Immature natural killer cell (primary cell): ENCODE results near the gene TP63. TPM values are rescaled to one million over a fixed set of nuclear protein-coding genes. Genes with fewer than 3 reads are reported as not detected.
"Not testable (repeated sequence)": the region's sequence is repeated elsewhere in the genome, so short reads cannot be mapped to it uniquely, and the experiment has no call there.

Experiments
- DNase-seq, 3 donors: peaks; one replicate each; pipeline ENCODE4 v3.0.0; 2022; ENCODE audit warnings: mixed read lengths in 1 of 3
- H3K27ac Mint-ChIP-seq, 6 donors: one replicate each; pipeline ENCODE4 v1.8.0; 2020; ENCODE audit warnings: mixed read lengths in 6 of 6, mild to moderate bottlenecking in 5 of 6, inconsistent platforms in 4 of 6, moderate library complexity in 3 of 6
- H3K27me3 Mint-ChIP-seq, 3 donors: one replicate each; pipeline ENCODE4 v1.8.0; 2020 to 2021; ENCODE audit warnings: low read depth in 3 of 3, mild to moderate bottlenecking in 3 of 3, mixed read lengths in 3 of 3, moderate library complexity in 3 of 3, inconsistent platforms in 1 of 3
- H3K36me3 Mint-ChIP-seq, 3 donors: one replicate each; pipeline ENCODE4 v1.8.0; 2020; ENCODE audit warnings: mixed read lengths in 3 of 3, inconsistent platforms in 2 of 3, mild to moderate bottlenecking in 2 of 3
- H3K4me1 Mint-ChIP-seq, 2 donors: one replicate each; pipeline ENCODE4 v1.8.0; 2020; ENCODE audit warnings: inconsistent platforms in 2 of 2, mild to moderate bottlenecking in 2 of 2, mixed read lengths in 2 of 2, moderate library complexity in 1 of 2
- H3K4me3 Mint-ChIP-seq, 5 donors: one replicate each; pipeline ENCODE4 v1.8.0; 2020; ENCODE audit warnings: mild to moderate bottlenecking in 5 of 5, mixed read lengths in 5 of 5, inconsistent platforms in 3 of 5, moderate library complexity in 3 of 5
- H3K9me3 Mint-ChIP-seq, 6 donors: one replicate each; pipeline ENCODE4 v1.8.0; 2020; ENCODE audit warnings: mild to moderate bottlenecking in 6 of 6, mixed read lengths in 6 of 6, inconsistent platforms in 4 of 6, moderate library complexity in 3 of 6
- polyA plus RNA-seq, 3 donors: library from polyadenylated mRNA; unstranded; fragments of 300-500 nt; fragmentation: Illumina TruSeq; gene quantifications; one replicate each; pipeline ENCODE4 v1.2.3, GENCODE V29; 2021

Gene TP63
- not detected for polyA plus RNA-seq

- H3K9me3 Mint-ChIP-seq = peaks cover 0 to 3% (median 0%) of the 10 kb centered on the region in 6 donors
- H3K36me3 Mint-ChIP-seq = no peaks in the 10 kb centered on the region
- H3K4me1 Mint-ChIP-seq = peaks cover 0 to 9% of the 10 kb centered on the region in 2 donors
- peaks cover 0 to 3% (median 0%) of the 10 kb centered on the region in 3 donors for H3K27me3 Mint-ChIP-seq
- H3K27ac Mint-ChIP-seq = no peak within 1 kb of the TSS
- peak within 1 kb of the TSS in 1 of 5 donors; percentile 36 for H3K4me3 Mint-ChIP-seq
- no peak for DNase-seq
These were observed at the start of gene TP63 for GRCh38 chr3:189631373-189631408. TP63 (plus strand) TSS chr3:189631389; CDS start chr3:189631516, 127 bp downstream.

GRCh38 chr3:189582179-189582578 lies 49.0 kb upstream of the TP63 start:
- Mint-ChIP-seq H3K36me3 (no peaks in the 10 kb centered on the region), H3K27me3 (peaks cover 0 to 2% (median 2%) of the 10 kb centered on the region in 3 donors), H3K9me3 (peaks cover 0 to 7% (median 3%) of the 10 kb centered on the region in 6 donors), H3K27ac (no peak overlapping the region), H3K4me1 (no peaks in the 10 kb centered on the region), H3K4me3 (no peak overlapping the region)
- DNase-seq = no peak

- Mint-ChIP-seq H3K9me3 (peaks cover 0 to 10% (median 3%) of the 10 kb centered on the region in 6 donors), H3K36me3 (no peaks in the 10 kb centered on the region), H3K27me3 (peaks cover 0 to 7% (median 0%) of the 10 kb centered on the region in 3 donors), H3K4me1 (no peaks in the 10 kb centered on the region), H3K4me3 (no peak overlapping the region), H3K27ac (no peak overlapping the region)
- no peak for DNase-seq
These were observed 46.5 kb upstream of the TP63 start for GRCh38 chr3:189584645-189585044.

GRCh38 chr3:189586941-189587663 lies 44.1 kb upstream of the TP63 start:
- H3K4me3 Mint-ChIP-seq = no peak overlapping the region
- no peak overlapping the region for H3K27ac Mint-ChIP-seq
- DNase-seq = no peak
- H3K27me3 Mint-ChIP-seq = peaks cover 0 to 10% (median 1%) of the 10 kb centered on the region in 3 donors
- no peaks in the 10 kb centered on the region for H3K36me3 Mint-ChIP-seq
- no peaks in the 10 kb centered on the region for H3K4me1 Mint-ChIP-seq
- H3K9me3 Mint-ChIP-seq = peaks cover 0 to 10% (median 1%) of the 10 kb centered on the region in 6 donors

GRCh38 chr3:189587664-189588040 lies 43.5 kb upstream of the TP63 start:
- H3K27ac Mint-ChIP-seq = no peak overlapping the region
- H3K36me3 Mint-ChIP-seq = no peaks in the 10 kb centered on the region
- H3K27me3 Mint-ChIP-seq = peaks cover 0 to 10% (median 1%) of the 10 kb centered on the region in 3 donors
- no peak overlapping the region for H3K4me3 Mint-ChIP-seq
- H3K4me1 Mint-ChIP-seq = no peaks in the 10 kb centered on the region
- no peak for DNase-seq
- H3K9me3 Mint-ChIP-seq = peaks cover 0 to 10% (median under 1%) of the 10 kb centered on the region in 6 donors

GRCh38 chr3:189588070-189588469 lies 43.1 kb upstream of the TP63 start:
- H3K36me3 Mint-ChIP-seq = no peaks in the 10 kb centered on the region
- H3K27me3 Mint-ChIP-seq = peaks cover 0 to 10% (median 1%) of the 10 kb centered on the region in 3 donors
- no peak overlapping the region for H3K4me3 Mint-ChIP-seq
- H3K9me3 Mint-ChIP-seq = peaks cover 0 to 10% (median under 1%) of the 10 kb centered on the region in 6 donors
- H3K4me1 Mint-ChIP-seq = no peaks in the 10 kb centered on the region
- no peak for DNase-seq
- H3K27ac Mint-ChIP-seq = no peak overlapping the region

- peaks cover 0 to 8% (median 1%) of the 10 kb centered on the region in 3 donors for H3K27me3 Mint-ChIP-seq
- no peaks in the 10 kb centered on the region for H3K4me1 Mint-ChIP-seq
- H3K36me3 Mint-ChIP-seq = no peaks in the 10 kb centered on the region
- no peak overlapping the region for H3K4me3 Mint-ChIP-seq
- H3K27ac Mint-ChIP-seq = no peak overlapping the region
- DNase-seq = no peak
- H3K9me3 Mint-ChIP-seq = peaks cover 0 to 10% (median under 1%) of the 10 kb centered on the region in 6 donors
These were observed 42.6 kb upstream of the TP63 start for GRCh38 chr3:189588475-189589178.

- no peaks in the 10 kb centered on the region for H3K4me1 Mint-ChIP-seq
- no peak overlapping the region for H3K4me3 Mint-ChIP-seq
- no peak overlapping the region for H3K27ac Mint-ChIP-seq
These were observed 42.0 kb upstream of the TP63 start for GRCh38 chr3:189589179-189589569.

GRCh38 chr3:189590223-189590622 lies 41.0 kb upstream of the TP63 start:
- peaks cover 0 to 10% (median 0%) of the 10 kb centered on the region in 6 donors for H3K9me3 Mint-ChIP-seq
- H3K36me3 Mint-ChIP-seq = no peaks in the 10 kb centered on the region
- no peak for DNase-seq
- no peaks in the 10 kb centered on the region for H3K4me1 Mint-ChIP-seq
- H3K27ac Mint-ChIP-seq = no peak overlapping the region
- peaks cover 0 to 8% (median 1%) of the 10 kb centered on the region in 3 donors for H3K27me3 Mint-ChIP-seq
- no peak overlapping the region for H3K4me3 Mint-ChIP-seq

More at GRCh38 chr3:189589179-189589569, 42.0 kb upstream of the TP63 start:
- DNase-seq = no peak
- H3K36me3 Mint-ChIP-seq = no peaks in the 10 kb centered on the region
- H3K9me3 Mint-ChIP-seq = peaks cover 0 to 10% (median under 1%) of the 10 kb centered on the region in 6 donors
- peaks cover 0 to 8% (median 1%) of the 10 kb centered on the region in 3 donors for H3K27me3 Mint-ChIP-seq

GRCh38 chr3:189593581-189593980 lies 37.6 kb upstream of the TP63 start:
- Mint-ChIP-seq H3K36me3 (no peaks in the 10 kb centered on the region), H3K27ac (no peak overlapping the region), H3K4me3 (no peak overlapping the region), H3K27me3 (peaks cover 0 to 5% (median 1%) of the 10 kb centered on the region in 3 donors), H3K4me1 (no peaks in the 10 kb centered on the region), H3K9me3 (peaks cover 0 to 7% (median 0%) of the 10 kb centered on the region in 6 donors)
- no peak for DNase-seq

- DNase-seq, H3K27ac Mint-ChIP-seq, H3K4me1 Mint-ChIP-seq, H3K36me3 Mint-ChIP-seq, H3K4me3 Mint-ChIP-seq, H3K27me3 Mint-ChIP-seq, H3K9me3 Mint-ChIP-seq: not testable (repeated sequence)
These were observed 34.9 kb upstream of the TP63 start for GRCh38 chr3:189596078-189596979.

- DNase-seq = no peak
- no peaks in the 10 kb centered on the region for H3K27me3 Mint-ChIP-seq
- H3K9me3 Mint-ChIP-seq = peaks cover 0 to 4% (median 1%) of the 10 kb centered on the region in 6 donors
- no peaks in the 10 kb centered on the region for H3K36me3 Mint-ChIP-seq
- no peak overlapping the region for H3K27ac Mint-ChIP-seq
- H3K4me1 Mint-ChIP-seq = no peaks in the 10 kb centered on the region
- H3K4me3 Mint-ChIP-seq = no peak overlapping the region
These were observed 33.3 kb upstream of the TP63 start for GRCh38 chr3:189597918-189598317.

- Mint-ChIP-seq H3K27me3 (no peaks in the 10 kb centered on the region), H3K9me3 (peaks cover 0 to 4% (median 1%) of the 10 kb centered on the region in 6 donors)
These were observed 32.5 kb upstream of the TP63 start for GRCh38 chr3:189598530-189599225.

More at GRCh38 chr3:189598530-189599225, 32.5 kb upstream of the TP63 start:
- H3K27ac Mint-ChIP-seq = no peak overlapping the region
- DNase-seq = no peak
- H3K36me3 Mint-ChIP-seq = no peaks in the 10 kb centered on the region
- H3K4me1 Mint-ChIP-seq = no peaks in the 10 kb centered on the region
- H3K4me3 Mint-ChIP-seq = no peak overlapping the region
